Dendritic cell treated with granulocyte-macrophage colony-stimulating factor and Interleukin-4, amounts not matched to agents 40 ng/mL and 50 ng/mL, for 4 days (primary cell): Measurements from ENCODE around the gene SF3B6.

Source experiments
- H3K27ac Mint-ChIP-seq: one replicate; pipeline ENCODE4 v1.8.0; 2022; ENCODE audit warnings: mild to moderate bottlenecking, mixed read lengths
- H3K27me3 Mint-ChIP-seq: one replicate; pipeline ENCODE4 v1.8.0; 2022; ENCODE audit warnings: mild to moderate bottlenecking, mixed read lengths
- H3K36me3 Mint-ChIP-seq: one replicate; pipeline ENCODE4 v1.8.0; 2022; ENCODE audit warnings: low read depth, mixed read lengths
- H3K4me1 Mint-ChIP-seq: one replicate; pipeline ENCODE4 v1.8.0; 2022; ENCODE audit warnings: low read depth, mixed read lengths
- H3K4me3 Mint-ChIP-seq: one replicate; pipeline ENCODE4 v1.8.0; 2022; ENCODE audit warnings: mild to moderate bottlenecking, moderate library complexity, mixed read lengths
- H3K9me3 Mint-ChIP-seq: one replicate; pipeline ENCODE4 v1.8.0; 2022; ENCODE audit warnings: mixed read lengths
- intact Hi-C: fragments of 100-400 bp; cut with micrococcal nuclease; formaldehyde crosslinking; loops from one replicate; pipeline ENCODE4 v1.15.0; 2022

The SF3B6 gene

DNA sequence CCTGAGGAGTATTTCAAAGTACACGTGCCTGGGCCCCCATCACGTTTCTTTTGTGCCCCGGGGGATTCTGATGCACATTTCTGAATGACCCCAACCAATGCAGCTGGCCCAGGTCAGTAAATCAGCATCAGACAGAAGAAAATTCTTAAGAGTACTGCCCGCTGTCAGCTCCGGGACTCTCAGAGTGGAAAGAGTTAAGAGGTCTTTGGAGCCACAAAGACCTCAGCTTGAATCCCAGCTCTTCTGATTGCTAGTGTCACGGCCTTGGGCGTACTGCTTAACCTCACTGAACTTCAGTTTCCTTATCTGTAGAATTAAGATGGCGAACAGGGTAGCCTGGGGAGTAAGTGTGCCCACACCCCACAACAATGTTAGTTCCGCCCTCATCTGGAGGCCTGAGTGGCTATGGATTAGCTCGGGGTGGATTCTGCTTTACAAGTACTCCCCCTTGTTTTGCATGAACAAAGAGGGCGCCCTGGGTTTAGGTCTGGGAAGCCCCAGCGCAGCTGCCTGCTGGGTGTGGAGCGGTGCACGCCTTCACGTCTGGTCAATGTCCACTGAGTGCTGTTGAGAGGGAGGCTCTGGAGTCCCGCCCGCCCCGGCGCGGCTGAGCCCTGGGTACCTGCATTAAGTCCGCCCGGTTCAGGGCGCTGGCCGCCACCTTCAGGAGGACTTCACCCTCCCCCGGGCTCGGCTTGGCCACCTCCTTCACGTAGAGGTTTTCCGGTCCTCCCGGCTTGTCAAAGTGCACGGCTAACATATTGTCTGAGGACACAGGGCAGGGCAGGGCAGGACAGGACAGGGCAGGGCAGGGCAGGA, 7.7 kb upstream of the SF3B6 start:
- H3K27ac Mint-ChIP-seq: peak overlapping the region; percentile 88
- H3K4me1 Mint-ChIP-seq: peaks cover 36% of the 10 kb centered on the region
- H3K27me3 Mint-ChIP-seq: no peaks in the 10 kb centered on the region
- H3K4me3 Mint-ChIP-seq: peak overlapping the region; percentile 78
- H3K36me3 Mint-ChIP-seq: peaks cover 69% of the 10 kb centered on the region
- intact Hi-C loops: loop anchor here (1.0 to 2.0 kb wide), 4 partner anchors 7 to 257 kb away; partner anchors contain the start of genes FAM228B, PFN4, SF3B6 and WDCP
- H3K9me3 Mint-ChIP-seq: no peaks in the 10 kb centered on the region

DNA sequence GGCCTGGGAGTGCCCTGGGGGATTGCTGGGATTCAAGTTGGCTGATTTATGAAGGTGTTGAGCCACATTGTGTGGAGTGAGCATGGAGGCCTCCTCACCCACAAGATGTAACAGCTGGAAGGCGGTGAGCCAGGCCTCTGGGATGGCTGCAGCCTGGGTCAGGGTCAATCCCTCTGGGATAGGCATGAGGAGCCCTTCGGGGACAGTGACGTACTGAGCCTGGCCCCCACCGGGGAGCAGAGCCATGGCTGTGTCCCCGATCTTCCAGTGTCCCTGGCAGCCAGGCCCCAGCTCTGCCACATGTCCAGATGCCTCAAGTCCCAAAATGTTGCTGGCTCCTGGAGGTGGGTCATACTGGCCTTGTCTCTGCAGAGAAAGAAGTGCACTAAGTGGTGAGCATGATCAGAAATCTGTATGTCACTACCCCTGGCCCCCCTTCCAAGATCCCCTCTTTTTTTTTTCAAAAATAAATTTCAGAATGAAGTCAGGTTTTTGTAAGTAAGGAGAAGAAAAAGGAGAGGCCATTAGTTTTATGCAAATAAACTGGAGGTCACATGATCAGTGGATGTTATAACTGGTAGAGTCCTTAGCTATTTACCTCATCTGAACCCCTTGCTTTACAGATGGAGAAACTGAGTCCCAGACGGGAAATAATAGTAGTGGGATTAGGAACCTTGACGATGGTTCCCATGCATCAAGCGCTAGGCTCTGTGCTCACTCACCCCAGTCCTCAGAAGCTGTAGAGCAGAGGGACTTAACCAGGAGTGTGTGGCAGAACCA, 6.9 kb upstream of the SF3B6 start:
- Mint-ChIP-seq H3K27me3 (no peaks in the 10 kb centered on the region), H3K27ac (peak overlapping the region; percentile 88), H3K4me1 (peaks cover 38% of the 10 kb centered on the region), H3K36me3 (peaks cover 61% of the 10 kb centered on the region), H3K4me3 (peak overlapping the region; percentile 78), H3K9me3 (no peaks in the 10 kb centered on the region)
- intact Hi-C loops: no loop called here

DNA sequence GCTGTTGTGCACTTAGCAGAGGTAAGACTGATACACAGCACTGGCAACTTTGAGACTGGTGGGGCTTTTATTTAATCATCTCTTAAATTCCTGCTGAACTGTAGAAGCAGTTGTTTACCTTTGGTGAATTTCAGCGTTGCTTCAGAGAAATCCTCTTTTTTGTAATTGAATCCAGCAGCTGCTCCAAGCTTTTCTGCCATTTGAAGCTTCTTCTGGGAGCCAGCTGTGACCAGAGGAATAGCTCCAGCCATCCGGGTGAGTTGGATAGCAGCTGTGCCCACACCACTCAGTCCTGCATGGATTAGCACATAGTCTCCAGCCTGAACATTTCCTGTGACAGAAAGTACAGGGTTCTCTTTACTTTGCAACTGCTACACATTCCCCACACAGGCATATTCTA, 4.6 kb upstream of the SF3B6 start:
- no peak overlapping the region for H3K27ac Mint-ChIP-seq
- no peaks in the 10 kb centered on the region for H3K27me3 Mint-ChIP-seq
- peaks cover 67% of the 10 kb centered on the region for H3K36me3 Mint-ChIP-seq
- no peak overlapping the region for H3K4me3 Mint-ChIP-seq
- peaks cover 47% of the 10 kb centered on the region for H3K4me1 Mint-ChIP-seq
- H3K9me3 Mint-ChIP-seq: no peaks in the 10 kb centered on the region
- intact Hi-C loops: no loop called here

DNA sequence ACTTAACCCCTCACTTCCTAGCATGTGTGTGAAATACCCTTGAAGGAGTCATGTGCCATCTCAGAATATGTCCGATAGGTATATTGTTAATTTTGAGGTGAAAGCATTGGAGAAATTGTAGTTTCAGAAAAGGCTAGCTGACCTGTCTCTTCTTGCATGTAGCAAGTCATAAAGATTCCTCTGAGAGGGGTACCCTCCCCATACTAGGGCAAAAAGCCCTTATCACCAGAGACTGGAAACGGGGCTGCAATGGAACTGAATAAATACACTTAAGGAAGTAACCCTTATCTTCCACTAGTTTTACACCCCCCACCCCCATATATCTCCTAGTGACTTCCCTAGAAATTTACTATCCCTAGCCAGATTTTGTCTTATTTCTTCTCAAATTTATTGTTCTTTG, 1.8 kb upstream of the SF3B6 start:
- peak overlapping the region; percentile 98 for H3K4me3 Mint-ChIP-seq
- no peaks in the 10 kb centered on the region for H3K9me3 Mint-ChIP-seq
- peaks cover 43% of the 10 kb centered on the region for H3K4me1 Mint-ChIP-seq
- peaks cover 80% of the 10 kb centered on the region for H3K36me3 Mint-ChIP-seq
- no peaks in the 10 kb centered on the region for H3K27me3 Mint-ChIP-seq
- intact Hi-C loops: no loop called here
- peak overlapping the region; percentile 97 for H3K27ac Mint-ChIP-seq

DNA sequence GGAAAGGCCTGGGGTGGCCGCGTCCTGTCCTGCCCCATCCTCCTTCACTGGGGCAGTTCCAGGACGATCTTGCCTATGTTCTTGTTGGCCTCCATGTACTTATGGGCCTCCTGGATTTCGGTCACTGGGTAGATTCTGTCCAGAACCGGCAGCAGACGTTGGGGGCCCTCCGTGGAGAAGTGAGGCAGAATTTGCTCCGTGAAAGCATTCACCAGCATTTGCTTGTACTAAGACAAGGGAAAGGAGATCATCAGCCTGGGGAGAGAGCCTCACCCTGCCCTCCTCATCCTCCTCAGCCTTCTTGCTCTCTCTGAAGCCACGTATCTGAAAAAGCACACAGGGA, 1.4 kb upstream of the SF3B6 start:
- Mint-ChIP-seq H3K4me1 (peaks cover 40% of the 10 kb centered on the region), H3K4me3 (peak overlapping the region; percentile 98), H3K9me3 (no peaks in the 10 kb centered on the region), H3K36me3 (peaks cover 80% of the 10 kb centered on the region), H3K27me3 (no peaks in the 10 kb centered on the region), H3K27ac (peak overlapping the region; percentile 97)
- intact Hi-C loops: no loop called here

DNA sequence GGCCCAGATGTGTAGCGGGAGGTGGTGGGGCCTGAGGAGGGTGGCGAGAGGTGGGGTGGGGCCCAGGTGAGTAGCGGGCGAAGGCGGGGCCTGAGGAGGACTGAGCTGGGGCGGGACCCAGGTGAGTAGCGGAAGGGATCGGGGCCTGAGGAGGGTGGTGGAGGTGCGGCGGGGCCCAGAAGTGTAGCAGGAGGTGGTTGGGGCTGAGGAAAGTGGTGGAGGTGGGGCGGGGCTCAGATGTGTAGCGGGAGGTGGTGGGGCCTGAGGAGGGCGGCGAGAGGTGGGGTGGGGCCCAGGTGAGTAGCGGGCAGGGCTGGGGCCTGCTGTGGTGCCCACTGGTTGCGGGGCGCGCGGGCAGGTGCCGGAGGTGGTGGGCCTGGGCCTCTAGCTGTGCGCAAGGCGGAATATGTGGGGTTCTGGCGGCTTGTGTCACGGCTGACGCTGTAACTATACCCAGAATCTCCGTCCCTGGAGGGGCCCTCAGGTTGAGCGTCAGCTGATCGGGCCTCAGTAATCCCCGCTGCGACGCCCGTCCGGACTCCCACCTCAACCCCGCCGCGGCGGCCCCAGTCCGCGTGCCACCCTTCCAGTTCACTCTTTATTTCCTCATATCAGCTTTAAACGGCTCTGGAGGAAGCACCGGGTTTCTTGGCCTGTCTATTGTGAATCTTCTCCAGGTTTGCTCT, 866 bp upstream of the SF3B6 start:
- intact Hi-C loops: loop anchor here (1.0 kb wide), 3 partner anchors 7 to 150 kb away; partner anchors contain the start of genes ATAD2B, TP53I3 and WDCP
- H3K27me3 Mint-ChIP-seq: no peaks in the 10 kb centered on the region
- peaks cover 35% of the 10 kb centered on the region for H3K4me1 Mint-ChIP-seq
- peak overlapping the region; percentile 97 for H3K27ac Mint-ChIP-seq
- no peaks in the 10 kb centered on the region for H3K9me3 Mint-ChIP-seq
- H3K36me3 Mint-ChIP-seq: peaks cover 80% of the 10 kb centered on the region
- peak overlapping the region; percentile 98 for H3K4me3 Mint-ChIP-seq

DNA sequence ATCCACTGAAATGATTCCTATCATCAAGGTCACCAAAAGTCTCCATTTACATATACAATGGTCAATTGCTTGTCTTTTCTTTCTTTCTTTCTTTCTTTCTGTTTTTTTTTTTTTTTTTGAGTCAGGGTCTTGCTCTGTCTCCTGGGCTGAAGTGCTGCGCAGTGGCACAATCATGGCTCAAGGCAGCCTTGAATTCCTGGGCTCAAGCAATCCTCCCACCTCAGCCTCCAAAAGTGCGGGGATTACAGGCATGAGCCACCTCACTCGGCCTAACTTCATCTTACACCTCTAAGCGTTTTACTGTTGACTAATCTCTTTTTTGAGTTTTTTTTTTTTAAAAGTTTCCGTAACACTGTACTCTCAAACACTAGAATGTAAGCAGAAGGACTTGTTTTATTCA, 867 bp downstream of the SF3B6 start:
- H3K27ac Mint-ChIP-seq: peak overlapping the region; percentile 97
- intact Hi-C loops: no loop called here
- no peaks in the 10 kb centered on the region for H3K9me3 Mint-ChIP-seq
- peak overlapping the region; percentile 98 for H3K4me3 Mint-ChIP-seq
- peaks cover 24% of the 10 kb centered on the region for H3K4me1 Mint-ChIP-seq
- H3K36me3 Mint-ChIP-seq: peaks cover 72% of the 10 kb centered on the region
- no peaks in the 10 kb centered on the region for H3K27me3 Mint-ChIP-seq

DNA sequence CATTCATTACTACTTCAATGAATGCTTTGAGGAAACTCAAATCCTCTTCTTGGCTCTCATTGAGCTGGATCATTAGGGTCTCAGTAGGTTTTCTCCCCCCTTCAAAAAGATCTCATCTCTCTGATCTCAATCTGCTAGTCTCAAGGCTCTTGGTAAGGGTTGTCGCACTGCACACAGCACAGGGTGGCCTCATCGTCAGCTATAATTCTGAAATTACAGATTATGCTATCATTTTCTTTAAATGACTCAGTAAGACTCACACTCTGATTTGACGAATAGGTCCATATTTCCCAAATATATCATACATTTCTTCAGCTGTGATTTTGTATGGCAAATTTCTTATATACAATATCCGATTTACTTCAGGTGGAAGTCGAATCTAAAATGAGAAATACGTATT, 2.3 kb downstream of the SF3B6 start:
- Mint-ChIP-seq H3K27me3 (no peaks in the 10 kb centered on the region), H3K4me3 (no peak overlapping the region), H3K27ac (no peak overlapping the region), H3K9me3 (no peaks in the 10 kb centered on the region), H3K36me3 (peaks cover 73% of the 10 kb centered on the region), H3K4me1 (peaks cover 38% of the 10 kb centered on the region)
- intact Hi-C loops: no loop called here

DNA sequence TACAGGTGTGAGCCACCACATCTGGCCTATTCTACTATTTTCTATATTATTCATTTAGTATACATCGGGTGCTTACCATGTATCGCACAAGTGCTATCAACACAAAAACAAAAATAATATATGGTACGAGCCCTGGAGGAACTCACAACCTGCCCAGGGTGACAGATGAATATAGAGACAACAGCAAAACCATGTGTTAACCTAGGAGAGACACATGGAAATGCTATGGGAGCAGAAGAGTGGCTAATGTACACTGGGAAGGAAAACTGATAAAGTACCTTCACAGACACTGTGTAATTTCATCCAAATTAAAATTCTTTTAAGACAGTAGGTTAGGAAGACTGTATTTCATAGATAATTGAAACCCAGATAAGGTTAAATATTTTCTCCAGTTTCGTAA, 3.9 kb downstream of the SF3B6 start:
- Mint-ChIP-seq H3K9me3 (no peaks in the 10 kb centered on the region), H3K36me3 (peaks cover 81% of the 10 kb centered on the region), H3K27me3 (no peaks in the 10 kb centered on the region), H3K4me3 (no peak overlapping the region), H3K27ac (no peak overlapping the region), H3K4me1 (peaks cover 30% of the 10 kb centered on the region)
- intact Hi-C loops: no loop called here

DNA sequence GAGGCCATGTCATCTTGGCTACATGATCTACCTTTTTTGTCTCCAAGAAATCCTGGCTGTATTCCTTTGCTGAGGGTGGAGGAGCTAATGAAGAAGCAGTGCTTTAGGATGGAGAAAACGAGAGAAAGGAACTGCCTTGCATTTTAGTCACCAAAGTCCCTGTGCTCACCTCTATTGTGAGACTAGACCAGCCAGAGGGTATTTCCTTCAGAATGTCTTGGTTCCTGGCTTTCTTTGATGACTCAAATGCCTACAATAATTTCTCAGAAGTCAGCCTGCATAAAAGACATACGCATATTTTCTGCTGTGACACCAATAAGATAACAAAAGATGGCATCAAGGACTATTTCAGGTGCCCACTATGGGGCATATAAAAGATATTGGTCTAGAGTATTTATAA, 10.8 kb downstream of the SF3B6 start:
- Mint-ChIP-seq H3K9me3 (no peaks in the 10 kb centered on the region), H3K4me3 (no peak overlapping the region), H3K36me3 (peaks cover 41% of the 10 kb centered on the region), H3K27me3 (no peaks in the 10 kb centered on the region), H3K4me1 (peaks cover 15% of the 10 kb centered on the region), H3K27ac (no peak overlapping the region)
- intact Hi-C loops: no loop called here

DNA sequence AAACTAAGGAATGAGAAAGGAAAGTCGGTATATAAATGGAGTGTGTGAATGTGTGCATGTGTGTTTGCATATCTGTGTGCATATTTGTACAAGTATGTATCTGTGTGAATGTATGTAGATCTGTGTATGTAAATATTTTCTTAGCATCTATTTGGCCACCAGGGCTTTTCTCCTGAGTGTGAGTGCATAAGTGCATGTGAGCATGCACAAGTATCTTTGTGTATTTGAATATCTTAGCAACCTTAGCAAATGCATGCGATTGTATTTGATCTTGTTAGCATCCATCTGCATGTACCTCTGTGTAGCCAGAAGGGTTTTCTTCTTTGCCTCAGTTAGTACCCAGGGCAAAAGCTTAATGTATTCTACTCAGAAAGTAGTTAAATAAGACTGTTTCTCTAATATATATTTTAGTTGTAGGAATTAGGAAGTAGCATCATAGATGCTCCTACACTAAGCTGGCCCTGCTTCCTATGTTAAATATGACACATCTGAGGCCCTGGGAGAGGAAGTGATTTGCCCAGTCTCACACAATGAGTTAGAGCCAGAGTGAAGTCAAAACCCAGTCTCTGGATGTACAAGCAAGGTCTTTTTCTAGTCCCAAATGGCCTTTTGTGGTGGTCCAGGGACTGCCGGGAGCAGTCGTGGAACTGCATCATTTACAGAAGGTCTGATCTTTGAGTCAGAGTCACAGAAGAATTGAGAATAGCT, 17.4 kb downstream of the SF3B6 start:
- Mint-ChIP-seq H3K9me3 (no peaks in the 10 kb centered on the region), H3K36me3 (no peaks in the 10 kb centered on the region), H3K27ac (no peak overlapping the region), H3K27me3 (no peaks in the 10 kb centered on the region), H3K4me1 (peaks cover 5% of the 10 kb centered on the region), H3K4me3 (no peak overlapping the region)
- intact Hi-C loops: no loop called here

DNA sequence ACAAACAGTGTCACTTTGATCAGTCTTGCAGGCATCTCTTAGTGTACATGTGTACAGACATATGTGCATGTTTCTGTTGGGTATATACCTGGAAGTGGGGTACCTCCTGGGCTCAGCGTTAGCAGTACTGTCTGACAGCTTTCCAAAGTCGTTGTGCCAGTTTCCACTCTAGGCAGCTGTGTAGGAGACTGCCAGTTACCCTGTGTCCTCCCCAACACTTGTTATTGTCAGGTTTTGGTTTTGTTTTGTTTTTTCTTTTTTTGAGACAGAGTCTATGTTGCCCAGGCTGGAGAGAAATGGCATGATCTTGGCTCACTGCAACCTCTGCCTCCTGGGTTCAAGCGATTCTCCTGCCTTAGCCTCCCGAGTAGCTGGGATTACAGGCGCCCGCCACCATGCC, 20.4 kb downstream of the SF3B6 start:
- H3K36me3 Mint-ChIP-seq: no peaks in the 10 kb centered on the region
- no peak overlapping the region for H3K4me3 Mint-ChIP-seq
- H3K9me3 Mint-ChIP-seq: no peaks in the 10 kb centered on the region
- H3K27ac Mint-ChIP-seq: no peak overlapping the region
- H3K4me1 Mint-ChIP-seq: peaks cover 5% of the 10 kb centered on the region
- intact Hi-C loops: no loop called here
- peaks cover 2% of the 10 kb centered on the region for H3K27me3 Mint-ChIP-seq

DNA sequence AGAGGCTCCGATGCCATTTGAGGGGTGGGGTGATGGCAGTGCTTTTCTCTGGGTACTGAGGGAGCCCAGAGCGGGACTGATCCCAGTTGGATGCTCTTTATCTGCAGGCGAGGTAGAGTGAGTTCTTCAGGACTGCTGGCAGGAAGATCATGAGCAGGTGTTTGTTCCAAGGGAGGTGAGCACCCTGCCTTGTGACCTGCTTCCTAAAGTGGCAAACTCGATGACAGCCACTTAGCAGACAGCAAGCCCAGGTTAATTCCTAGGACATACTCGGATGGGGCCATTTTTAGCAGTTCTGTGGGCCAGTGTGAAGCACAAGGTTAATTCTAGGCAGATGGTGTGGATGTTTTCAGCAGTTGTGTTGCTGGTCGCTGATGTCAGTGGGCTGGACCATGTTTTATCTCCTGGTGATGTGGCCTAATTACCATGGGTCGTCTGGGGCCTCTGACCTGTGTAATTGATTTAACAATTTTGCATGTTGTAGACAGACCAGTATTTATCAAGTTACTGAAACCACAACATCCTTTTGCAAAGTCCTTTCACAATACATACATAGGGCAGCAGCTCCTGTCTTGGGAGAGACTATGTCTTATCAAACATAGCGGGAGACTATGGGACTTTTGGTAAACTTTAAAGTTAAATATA, 21.6 kb downstream of the SF3B6 start:
- no peaks in the 10 kb centered on the region for H3K9me3 Mint-ChIP-seq
- H3K27me3 Mint-ChIP-seq: peaks cover 5% of the 10 kb centered on the region
- no peak overlapping the region for H3K27ac Mint-ChIP-seq
- H3K4me1 Mint-ChIP-seq: peaks cover 5% of the 10 kb centered on the region
- intact Hi-C loops: no loop called here
- no peak overlapping the region for H3K4me3 Mint-ChIP-seq
- no peaks in the 10 kb centered on the region for H3K36me3 Mint-ChIP-seq
